Measurements from ENCODE around the gene PRODH2. TPM values are rescaled to one million over a fixed set of nuclear protein-coding genes. Genes with fewer than 3 reads are reported as not detected.

Gene PRODH2, protein sequence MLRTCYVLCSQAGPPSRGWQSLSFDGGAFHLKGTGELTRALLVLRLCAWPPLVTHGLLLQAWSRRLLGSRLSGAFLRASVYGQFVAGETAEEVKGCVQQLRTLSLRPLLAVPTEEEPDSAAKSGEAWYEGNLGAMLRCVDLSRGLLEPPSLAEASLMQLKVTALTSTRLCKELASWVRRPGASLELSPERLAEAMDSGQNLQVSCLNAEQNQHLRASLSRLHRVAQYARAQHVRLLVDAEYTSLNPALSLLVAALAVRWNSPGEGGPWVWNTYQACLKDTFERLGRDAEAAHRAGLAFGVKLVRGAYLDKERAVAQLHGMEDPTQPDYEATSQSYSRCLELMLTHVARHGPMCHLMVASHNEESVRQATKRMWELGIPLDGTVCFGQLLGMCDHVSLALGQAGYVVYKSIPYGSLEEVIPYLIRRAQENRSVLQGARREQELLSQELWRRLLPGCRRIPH
- not detected in 2 replicates for total RNA-seq (2021)
- not detected for Bru-seq, nascent RNA
- BruChase-seq, experiment 1, labeled RNA remaining after a 2-hour chase, result not detected
- BruChase-seq, experiment 2, labeled RNA remaining after a 6-hour chase, result not detected
- long read RNA-seq, result 0 reads

DNA sequence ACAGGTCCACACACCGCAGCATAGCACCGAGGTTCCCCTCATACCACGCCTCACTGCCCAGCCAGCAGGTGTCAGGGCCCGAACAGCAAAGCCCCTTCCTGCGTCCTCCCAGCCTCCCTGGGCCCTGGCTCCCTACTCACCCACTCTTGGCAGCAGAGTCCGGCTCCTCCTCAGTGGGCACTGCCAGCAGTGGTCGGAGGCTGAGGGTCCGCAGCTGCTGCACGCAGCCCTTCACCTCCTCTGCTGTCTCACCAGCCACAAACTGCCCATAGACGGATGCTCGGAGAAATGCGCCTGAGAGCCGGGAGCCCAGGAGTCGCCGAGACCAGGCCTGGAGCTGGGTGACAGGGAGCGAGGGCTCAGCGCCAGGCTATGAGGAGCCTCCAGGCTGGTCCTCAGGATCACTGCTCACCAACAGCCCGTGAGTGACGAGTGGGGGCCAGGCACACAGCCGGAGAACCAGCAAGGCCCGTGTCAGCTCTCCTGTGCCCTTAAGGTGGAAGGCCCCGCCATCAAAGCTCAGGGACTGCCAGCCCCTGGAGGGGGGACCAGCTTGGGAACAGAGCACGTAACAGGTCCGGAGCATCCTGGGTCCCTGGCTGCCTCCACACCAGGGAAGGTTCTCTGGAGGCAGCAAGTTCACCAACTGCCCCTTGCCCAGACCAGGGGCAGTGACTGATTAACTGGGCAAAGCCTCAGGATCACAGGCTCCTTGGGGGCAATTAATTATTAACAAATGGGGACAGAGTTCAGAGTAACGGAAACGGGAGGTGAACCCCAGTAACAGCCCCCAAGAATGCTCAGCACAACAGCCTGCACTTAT lies at the start of gene PRODH2:
TSS of gene PRODH2 (minus strand) at position 626 of the 823 bp plus-strand sequence. CDS start at position 586, 40 bp downstream.
- Histone ChIP-seq H3K4me2 (no peak within 1 kb of the TSS), H3K4me1 (replicated peaks; ENCODE audit: insufficient read depth) (no peaks in the 10 kb centered on the region), H3K27ac (no peak within 1 kb of the TSS), H3F3A (ENCODE audit: insufficient read depth, low read depth) (no peaks in the 10 kb centered on the region), H3K4me3 (no peak within 1 kb of the TSS), H3K9me2 (ENCODE audit: insufficient read depth) (no peaks in the 10 kb centered on the region), H2AFZ (no peak within 1 kb of the TSS), H4K20me1 (ENCODE audit: insufficient read depth) (no peaks in the 10 kb centered on the region), H3K27me3 (ENCODE audit: insufficient read depth, low read depth) (peaks cover 73% of the 10 kb centered on the region), H3K9me3 (ENCODE audit: insufficient read depth, low read depth) (no peaks in the 10 kb centered on the region), H3K36me3 (ENCODE audit: low read depth) (no peaks in the 10 kb centered on the region), H3K79me2 (ENCODE audit: low read depth) (no peaks in the 10 kb centered on the region)
- POLR2A ChIA-PET (ENCODE audit: unreplicated experiment), result no interaction called here
- DNase-seq, result no peak
- CTCF ChIA-PET, result no interaction called here
- intact Hi-C loops (cut with micrococcal nuclease; ENCODE audit: unreplicated experiment), result no loop called here
- no TSS peak for BruUV-seq (replicated peaks)
- TF ChIP-seq EZH2 (IDR thresholded peaks at IDR 0.05; ENCODE audit: low read depth) (no peak), CTCF (conservative IDR thresholded peaks at IDR 0.05) (no peak)

DNA sequence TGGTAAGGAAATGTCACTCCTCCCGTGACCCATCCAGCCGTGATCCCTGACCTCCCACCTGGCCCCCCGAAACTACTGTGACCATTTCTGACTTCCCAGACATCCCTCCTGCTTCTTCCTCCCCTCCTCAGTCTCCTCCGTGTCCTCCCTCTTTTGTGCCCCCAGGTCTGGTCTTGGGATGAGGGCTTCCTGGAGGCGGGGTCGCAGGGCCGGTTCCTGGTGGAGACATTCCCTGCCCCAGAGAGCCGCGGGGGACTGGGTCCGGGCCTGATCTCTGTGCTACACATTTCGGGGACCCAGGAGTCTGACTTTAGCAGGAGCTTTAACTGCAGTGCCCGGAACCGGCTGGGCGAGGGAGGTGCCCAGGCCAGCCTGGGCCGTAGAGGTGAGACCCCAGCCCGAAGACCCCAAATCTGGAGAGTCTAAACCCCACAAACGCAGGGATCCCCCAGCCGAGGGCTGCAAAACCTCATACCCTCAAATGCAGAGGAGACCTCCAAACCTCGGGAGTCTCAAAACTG lies 49.1 kb upstream of the PRODH2 start:
- POLR2A ChIA-PET (ENCODE audit: unreplicated experiment), result no interaction called here

More for the DNA sequence above, 49.1 kb upstream of the PRODH2 start:
- Histone ChIP-seq H3F3A (ENCODE audit: insufficient read depth, low read depth) (no peaks in the 10 kb centered on the region), H3K27ac (no peak overlapping the region), H3K4me3 (no peak overlapping the region), H3K9me2 (ENCODE audit: insufficient read depth) (no peaks in the 10 kb centered on the region), H3K9me3 (ENCODE audit: insufficient read depth, low read depth) (no peaks in the 10 kb centered on the region), H2AFZ (no peak overlapping the region), H3K79me2 (ENCODE audit: low read depth) (no peaks in the 10 kb centered on the region), H3K4me2 (no peak overlapping the region), H3K27me3 (ENCODE audit: insufficient read depth, low read depth) (peaks cover 90% of the 10 kb centered on the region), H3K4me1 (replicated peaks; ENCODE audit: insufficient read depth) (no peaks in the 10 kb centered on the region), H3K36me3 (ENCODE audit: low read depth) (no peaks in the 10 kb centered on the region), H4K20me1 (ENCODE audit: insufficient read depth) (no peaks in the 10 kb centered on the region)
- intact Hi-C loops (cut with micrococcal nuclease; ENCODE audit: unreplicated experiment), result no loop called here
- no peak for TF ChIP-seq EZH2 (IDR thresholded peaks at IDR 0.05; ENCODE audit: low read depth)
- no peak for TF ChIP-seq CTCF (conservative IDR thresholded peaks at IDR 0.05)
- no TSS peak for BruUV-seq (replicated peaks)
- DNase-seq, result no peak
- CTCF ChIA-PET, result no interaction called here
